Measurements from ENCODE around the gene MAX.
A peak's percentile ranks its signal among the peaks of the same experiment; 100 is the strongest.

MAX gene

DNA sequence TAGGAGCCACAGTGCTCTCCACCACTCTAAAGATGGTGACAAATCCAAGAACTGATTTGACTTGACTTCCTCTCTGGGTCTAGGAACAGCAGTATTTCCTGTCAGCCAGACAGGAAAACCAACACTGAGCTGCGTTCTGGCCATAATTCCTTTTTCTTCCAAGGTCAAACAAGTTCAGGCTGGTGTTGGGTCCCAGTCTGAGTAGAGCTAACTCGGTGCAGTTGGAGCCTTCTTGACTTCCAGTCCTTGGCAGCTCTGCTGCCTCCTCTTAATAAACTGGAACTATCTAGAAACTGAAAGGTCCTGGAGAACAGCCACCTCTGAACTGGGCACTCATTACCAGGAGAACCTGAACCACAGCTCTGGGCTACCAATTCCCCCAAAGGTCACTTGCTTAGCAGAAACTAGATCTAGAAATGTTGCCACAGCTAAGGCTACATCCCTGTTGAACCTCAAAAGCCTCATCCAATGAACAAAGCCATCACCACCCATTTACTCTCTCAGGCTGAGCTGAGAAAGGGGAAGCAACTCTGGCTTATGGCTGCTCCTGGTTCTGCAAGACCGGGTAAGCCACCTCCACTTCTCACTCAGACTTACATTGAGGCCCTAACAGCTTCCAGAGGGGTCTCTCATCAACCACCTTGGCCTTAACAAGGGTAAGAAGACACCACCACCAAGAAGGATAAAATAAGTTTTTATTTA is 27.7 kb downstream of the MAX start:
- TF ChIP-seq, protein P1, sequence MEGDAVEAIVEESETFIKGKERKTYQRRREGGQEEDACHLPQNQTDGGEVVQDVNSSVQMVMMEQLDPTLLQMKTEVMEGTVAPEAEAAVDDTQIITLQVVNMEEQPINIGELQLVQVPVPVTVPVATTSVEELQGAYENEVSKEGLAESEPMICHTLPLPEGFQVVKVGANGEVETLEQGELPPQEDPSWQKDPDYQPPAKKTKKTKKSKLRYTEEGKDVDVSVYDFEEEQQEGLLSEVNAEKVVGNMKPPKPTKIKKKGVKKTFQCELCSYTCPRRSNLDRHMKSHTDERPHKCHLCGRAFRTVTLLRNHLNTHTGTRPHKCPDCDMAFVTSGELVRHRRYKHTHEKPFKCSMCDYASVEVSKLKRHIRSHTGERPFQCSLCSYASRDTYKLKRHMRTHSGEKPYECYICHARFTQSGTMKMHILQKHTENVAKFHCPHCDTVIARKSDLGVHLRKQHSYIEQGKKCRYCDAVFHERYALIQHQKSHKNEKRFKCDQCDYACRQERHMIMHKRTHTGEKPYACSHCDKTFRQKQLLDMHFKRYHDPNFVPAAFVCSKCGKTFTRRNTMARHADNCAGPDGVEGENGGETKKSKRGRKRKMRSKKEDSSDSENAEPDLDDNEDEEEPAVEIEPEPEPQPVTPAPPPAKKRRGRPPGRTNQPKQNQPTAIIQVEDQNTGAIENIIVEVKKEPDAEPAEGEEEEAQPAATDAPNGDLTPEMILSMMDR (IDR thresholded peaks at IDR 0.05) = no peak
- Histone ChIP-seq H3K4me1 (ENCODE audit: control insufficient read depth in 1 of 2, insufficient read depth in 1 of 2, low read depth in 1 of 2, low read length in 1 of 2) (peaks cover 68 to 82% of the 10 kb centered on the region in 2 experiments), H3K9me3 (no peaks in the 10 kb centered on the region), H3K27ac (peak overlapping the region; percentile 92), H3K36me3 (peaks cover 46% of the 10 kb centered on the region), H3K27me3 (no peaks in the 10 kb centered on the region), H3K4me3 (ENCODE audit: low read depth in 1 of 2, low read length in 1 of 2) (peak overlapping the region; percentile 9 to 47)

DNA sequence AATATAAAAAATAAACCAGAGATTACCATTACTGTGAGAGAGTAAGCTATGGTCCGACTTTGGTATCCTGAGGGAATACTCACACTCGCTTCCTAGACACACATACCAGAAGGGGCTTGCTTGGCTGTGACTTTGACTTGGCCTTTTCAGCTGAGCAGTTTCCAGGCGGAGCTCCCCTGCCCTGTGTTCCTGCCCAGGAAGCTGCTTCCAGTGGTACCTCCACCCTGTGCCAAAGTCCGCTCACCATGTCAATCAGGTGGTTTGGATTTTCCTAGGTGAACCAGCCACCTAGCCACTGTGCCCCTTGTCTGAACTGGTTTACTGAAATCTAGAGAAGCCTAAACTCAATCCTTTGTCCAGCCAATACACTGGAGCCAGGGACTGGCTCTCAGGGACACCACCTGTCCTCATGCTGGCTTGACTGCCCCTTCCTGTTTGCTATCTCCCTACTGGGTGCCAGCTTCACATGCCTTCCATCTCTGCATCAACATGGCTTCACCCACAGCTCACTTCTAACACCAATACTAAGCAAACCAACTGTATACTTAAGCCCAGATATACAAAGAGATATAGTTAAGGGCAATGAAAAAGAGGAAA is 28.6 kb downstream of the MAX start:
- Histone ChIP-seq H3K4me1 (ENCODE audit: control insufficient read depth in 1 of 2, insufficient read depth in 1 of 2, low read depth in 1 of 2, low read length in 1 of 2) (peaks cover 59 to 73% of the 10 kb centered on the region in 2 experiments), H3K36me3 (peaks cover 55% of the 10 kb centered on the region), H3K27ac (peak overlapping the region; percentile 92), H3K27me3 (no peaks in the 10 kb centered on the region), H3K9me3 (no peaks in the 10 kb centered on the region), H3K4me3 (ENCODE audit: low read depth in 1 of 2, low read length in 1 of 2) (peak overlapping the region in 1 of 2 experiments; percentile 47)
- TF ChIP-seq, protein P1 (IDR thresholded peaks at IDR 0.05) = no peak

DNA sequence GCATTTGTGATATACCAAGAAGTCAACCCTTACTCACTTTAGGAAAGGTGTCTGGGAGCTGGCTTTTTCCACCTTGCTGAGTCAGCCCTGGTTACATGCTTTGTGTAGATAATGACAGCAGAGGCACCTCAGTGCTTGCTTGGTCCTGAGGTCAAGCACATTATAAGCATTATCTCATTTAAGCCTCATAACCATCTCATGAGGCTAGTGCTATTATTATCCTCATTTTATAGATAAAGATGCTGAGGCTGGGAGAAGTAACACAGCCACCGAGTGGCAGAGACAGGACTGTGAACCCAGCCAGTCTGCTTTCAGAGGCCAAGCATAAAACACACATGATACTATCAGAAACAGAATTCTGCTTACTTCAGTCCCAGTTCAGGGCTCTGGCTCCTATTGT is 29.4 kb downstream of the MAX start:
- Histone ChIP-seq H3K9me3 (no peaks in the 10 kb centered on the region), H3K27me3 (no peaks in the 10 kb centered on the region), H3K27ac (peak overlapping the region; percentile 92), H3K4me1 (ENCODE audit: control insufficient read depth in 1 of 2, insufficient read depth in 1 of 2, low read depth in 1 of 2, low read length in 1 of 2) (peaks cover 52 to 65% of the 10 kb centered on the region in 2 experiments), H3K4me3 (ENCODE audit: low read depth in 1 of 2, low read length in 1 of 2) (no peak overlapping the region), H3K36me3 (peaks cover 63% of the 10 kb centered on the region)
- TF ChIP-seq, protein P1 (IDR thresholded peaks at IDR 0.05) = no peak

DNA sequence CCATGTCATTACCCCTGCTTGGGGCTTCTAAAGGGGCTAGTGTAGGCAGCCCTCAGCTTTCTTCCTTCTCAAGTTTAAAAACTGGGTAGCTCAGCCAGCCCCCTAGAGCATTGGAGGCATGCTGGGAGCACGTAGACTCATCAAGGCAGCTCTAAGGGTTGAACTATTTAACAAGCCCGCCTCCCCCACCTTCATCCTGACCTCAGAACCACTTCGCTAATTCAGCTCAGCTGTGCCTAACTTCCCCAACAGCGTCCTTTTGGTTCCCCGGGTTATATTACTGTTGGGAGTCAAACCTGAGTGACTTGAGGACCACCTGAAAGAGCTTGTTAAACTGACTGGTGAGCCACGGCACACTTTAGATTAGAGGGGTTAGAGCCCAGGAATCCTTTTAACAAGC is 30.1 kb downstream of the MAX start:
- TF ChIP-seq, protein P1 (IDR thresholded peaks at IDR 0.05) = no peak

DNA sequence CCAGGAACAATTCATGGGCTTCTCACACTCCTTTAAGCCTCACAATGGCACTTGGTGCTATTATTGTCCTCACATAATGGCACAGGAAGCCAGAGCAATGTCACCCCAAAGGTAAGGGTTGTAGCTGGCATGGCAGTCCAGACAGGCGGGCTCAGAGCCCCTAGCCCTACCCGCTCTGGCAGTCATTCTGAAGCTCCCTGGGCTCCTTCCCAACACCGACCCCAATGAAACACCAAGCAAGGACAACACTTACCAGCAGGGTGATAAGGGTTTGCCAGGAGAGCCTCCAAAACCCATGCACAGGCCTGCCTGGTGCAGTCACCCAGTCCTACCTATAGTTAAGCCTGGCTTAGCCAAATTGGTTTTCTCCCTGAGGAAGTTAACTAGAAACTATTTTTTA is 30.8 kb downstream of the MAX start:
- Histone ChIP-seq H3K4me1 (ENCODE audit: control insufficient read depth in 1 of 2, insufficient read depth in 1 of 2, low read depth in 1 of 2, low read length in 1 of 2) (peaks cover 38 to 51% of the 10 kb centered on the region in 2 experiments), H3K27me3 (no peaks in the 10 kb centered on the region), H3K36me3 (peaks cover 52% of the 10 kb centered on the region), H3K4me3 (ENCODE audit: low read depth in 1 of 2, low read length in 1 of 2) (no peak overlapping the region), H3K9me3 (no peaks in the 10 kb centered on the region), H3K27ac (peak overlapping the region; percentile 92)
- TF ChIP-seq, protein P1 (IDR thresholded peaks at IDR 0.05) = no peak

More for the DNA sequence above, 30.1 kb downstream of the MAX start:
- peaks cover 59% of the 10 kb centered on the region for H3K36me3 ChIP-seq
- H3K4me1 ChIP-seq (ENCODE audit: control insufficient read depth in 1 of 2, insufficient read depth in 1 of 2, low read depth in 1 of 2, low read length in 1 of 2) = peaks cover 45 to 58% of the 10 kb centered on the region in 2 experiments
- no peaks in the 10 kb centered on the region for H3K9me3 ChIP-seq
- H3K27me3 ChIP-seq = no peaks in the 10 kb centered on the region
- peak overlapping the region; percentile 92 for H3K27ac ChIP-seq
- no peak overlapping the region for H3K4me3 ChIP-seq (ENCODE audit: low read depth in 1 of 2, low read length in 1 of 2)

Data from neutrophil (primary cell).